HG03095 (cell line): Measurements from ENCODE around the gene GXYLT2.
"Not testable (repeated sequence)": the region's sequence is repeated elsewhere in the genome, so short reads cannot be mapped to it uniquely, and the experiment has no call there.

ENCODE experiments used
- ATAC-seq: cut with Tn5 transposase; IDR thresholded peaks from one replicate; pipeline ENCODE4 v1.9.1; 2021; ENCODE audit warnings: moderate library complexity; ENCODE audit not compliant: unreplicated experiment

The GXYLT2 gene

DNA sequence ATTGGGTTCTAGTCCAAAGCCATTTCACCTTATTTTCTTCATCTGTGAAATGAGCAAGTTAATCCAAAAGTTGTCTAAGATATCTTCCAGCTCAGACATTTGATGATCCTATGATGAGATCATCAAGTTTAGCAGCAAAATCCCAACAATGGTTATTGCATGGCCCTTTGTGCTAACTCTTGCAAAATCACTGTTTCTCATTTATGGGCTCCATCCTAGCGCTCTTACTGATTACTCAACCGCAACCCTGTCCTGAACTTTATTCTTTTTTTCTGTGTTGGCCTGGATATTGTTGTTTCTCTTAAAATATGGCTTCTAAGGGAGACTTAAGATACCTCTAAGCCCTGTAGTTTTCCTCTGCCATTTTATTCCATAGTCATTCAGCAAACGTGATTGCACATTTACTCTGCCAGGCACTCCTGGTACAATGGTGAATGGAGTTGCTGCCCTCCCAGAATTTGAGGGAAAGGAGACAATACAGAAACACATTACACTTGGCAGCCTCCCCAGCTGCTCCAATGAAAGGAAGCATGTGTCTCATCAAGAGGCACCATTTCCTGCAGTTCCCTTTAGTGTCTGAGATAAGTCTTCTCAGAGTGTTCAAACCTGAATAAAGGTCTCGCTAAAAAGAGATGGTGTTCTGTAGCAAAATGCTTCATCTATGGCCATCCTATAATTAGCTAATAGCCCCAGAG is 4.4 kb downstream of the GXYLT2 start:
- no peak for ATAC-seq

DNA sequence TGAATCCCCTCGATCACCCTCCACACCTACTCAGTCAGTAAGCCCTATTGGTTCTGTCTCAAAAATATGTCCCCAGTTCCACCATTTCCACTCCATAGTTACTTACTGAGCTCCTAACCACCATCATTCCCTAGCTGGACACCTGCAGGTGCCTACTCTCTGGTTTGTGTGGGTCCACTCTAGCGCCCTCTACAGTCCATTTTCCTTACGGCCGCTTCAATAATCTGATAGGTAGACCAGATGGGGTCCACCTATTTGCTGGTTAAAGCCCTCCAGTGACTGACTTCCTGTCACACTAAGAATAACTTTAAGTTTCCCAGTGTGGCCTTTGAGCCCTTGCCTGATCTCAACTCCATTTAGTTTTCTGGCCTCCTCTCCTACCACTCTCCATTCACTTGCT is 5.0 kb downstream of the GXYLT2 start:
- ATAC-seq, result no peak

GRCh38 chr3:72894976-72895552 is 7.2 kb downstream of the GXYLT2 start:
- no peak for ATAC-seq

DNA sequence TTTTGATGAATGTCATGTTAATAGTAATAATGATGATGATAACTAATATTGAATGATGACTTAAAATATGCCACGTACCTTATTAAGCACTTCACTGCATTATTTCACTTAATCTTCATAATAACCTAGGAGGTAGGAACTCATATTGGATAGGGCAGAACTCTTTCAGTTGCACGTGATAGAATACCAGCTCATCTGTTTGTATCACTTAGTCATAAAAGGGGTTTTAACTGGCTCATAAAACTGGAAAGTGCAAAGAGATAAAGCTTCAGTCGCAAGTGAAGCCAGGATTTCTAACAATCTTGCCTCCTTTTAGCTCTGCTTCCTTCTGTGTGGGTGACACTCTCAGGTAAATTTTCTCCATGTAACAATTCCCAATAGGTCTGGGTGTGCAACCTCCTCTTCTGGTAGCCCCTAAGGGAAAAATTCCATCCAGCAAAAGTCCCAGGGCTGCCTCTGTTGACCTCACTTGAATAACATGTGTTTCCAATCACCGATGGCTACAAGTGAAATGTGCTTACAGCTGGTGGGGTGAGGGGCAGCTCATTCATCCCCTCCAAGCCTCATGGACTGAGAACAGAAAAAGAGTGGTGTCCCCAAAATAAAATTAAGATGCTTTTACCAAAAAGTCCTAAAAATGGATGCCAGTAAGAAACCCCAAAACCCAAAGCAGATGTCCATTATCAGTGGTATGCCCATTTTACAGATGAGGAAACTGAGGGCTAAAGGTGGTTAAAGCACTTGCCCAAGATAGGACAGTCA is 9.3 kb downstream of the GXYLT2 start:
- ATAC-seq, result no peak

DNA sequence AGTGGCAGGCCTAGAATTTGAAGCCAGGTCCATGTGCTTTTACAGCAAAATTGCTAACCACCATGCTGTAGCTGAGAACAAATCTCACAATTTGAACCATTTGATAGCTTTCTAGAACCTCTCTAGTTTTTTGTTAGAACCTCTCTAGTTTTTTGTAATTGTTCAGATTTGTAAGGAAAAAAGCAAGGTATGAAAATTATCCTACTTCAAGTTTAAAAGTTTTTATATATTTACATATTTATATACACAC is 9.8 kb downstream of the GXYLT2 start:
- no peak for ATAC-seq

- no peak for ATAC-seq
Measured at GRCh38 chr3:72899349-72899765, 11.5 kb downstream of the GXYLT2 start.

DNA sequence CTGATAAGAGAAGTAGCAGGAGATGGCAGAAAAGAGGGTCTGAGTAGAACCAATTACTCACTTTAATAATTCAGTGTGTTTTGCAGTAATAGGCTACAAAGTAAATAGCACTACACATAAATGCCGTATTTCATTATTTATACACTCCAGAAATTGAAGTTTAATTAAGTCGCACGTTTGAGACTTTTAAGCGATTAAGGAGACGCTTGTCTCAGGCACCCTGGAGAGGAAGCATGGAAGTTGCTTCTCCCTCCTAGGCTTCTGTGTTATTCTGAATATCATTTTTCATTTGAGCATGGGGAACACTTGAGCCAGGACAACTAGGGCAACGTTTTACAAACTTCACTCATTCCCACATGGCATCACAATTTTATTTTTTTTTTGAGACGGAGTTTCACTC is 12.2 kb downstream of the GXYLT2 start:
- no peak for ATAC-seq

DNA sequence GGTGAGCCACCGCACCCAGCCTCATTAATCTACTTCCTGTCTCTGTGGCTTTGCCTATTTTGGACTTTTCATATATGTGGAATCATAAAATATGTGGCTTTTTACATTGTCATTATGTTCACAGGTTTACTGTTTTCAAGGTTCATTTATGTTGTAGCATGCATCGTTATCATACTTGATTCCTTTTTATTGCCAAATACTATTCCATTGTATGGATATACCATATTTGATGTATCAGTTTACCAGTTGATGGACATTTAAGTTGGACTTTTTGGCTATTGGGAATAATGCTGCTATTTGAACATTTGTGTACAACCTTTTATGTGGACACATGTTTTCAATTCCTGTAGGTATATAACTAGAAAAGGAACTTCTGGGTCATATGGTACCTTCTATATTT is 14.0 kb downstream of the GXYLT2 start:
- ATAC-seq, result no peak

GRCh38 chr3:72903004-72903403 is 15.2 kb downstream of the GXYLT2 start:
- ATAC-seq, result no peak

DNA sequence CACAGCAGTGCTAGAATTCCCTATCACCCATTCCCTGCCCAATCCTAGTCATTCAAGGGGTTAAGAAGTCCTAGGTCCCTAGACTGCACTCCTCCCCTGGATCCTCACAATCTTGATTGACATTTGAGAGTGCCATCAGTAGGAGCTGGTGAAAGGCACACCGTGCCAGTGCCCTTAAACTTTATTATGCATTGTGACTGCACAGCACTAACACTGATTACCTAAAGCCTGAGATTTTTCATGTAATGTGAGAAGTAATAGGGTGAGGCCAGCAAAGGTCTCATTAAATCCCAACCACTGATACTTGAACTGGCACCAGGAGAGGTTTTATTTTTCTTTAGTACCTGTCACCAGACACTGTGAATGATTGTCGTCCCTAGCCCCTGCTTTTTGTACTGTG is 16.3 kb downstream of the GXYLT2 start:
- ATAC-seq, result no peak

DNA sequence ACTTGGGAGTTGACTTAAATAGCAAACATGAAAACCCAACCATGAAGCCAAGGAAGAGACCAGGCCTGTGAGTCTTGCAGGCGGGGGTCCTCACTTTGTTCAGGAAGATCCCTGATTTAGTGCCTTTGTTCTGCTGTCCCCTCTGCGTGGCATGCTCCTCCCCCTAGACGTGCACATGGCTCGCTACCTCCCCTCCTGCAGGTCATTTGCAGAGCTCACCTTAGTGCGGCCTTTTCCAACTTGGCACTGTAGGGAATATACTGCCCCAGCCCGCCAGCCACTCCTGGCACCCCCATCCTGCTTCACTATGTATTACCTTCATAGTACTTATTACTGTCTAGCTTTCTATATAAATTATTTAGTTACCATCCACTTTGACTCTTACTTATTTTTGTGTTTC is 18.3 kb downstream of the GXYLT2 start:
- no peak for ATAC-seq

DNA sequence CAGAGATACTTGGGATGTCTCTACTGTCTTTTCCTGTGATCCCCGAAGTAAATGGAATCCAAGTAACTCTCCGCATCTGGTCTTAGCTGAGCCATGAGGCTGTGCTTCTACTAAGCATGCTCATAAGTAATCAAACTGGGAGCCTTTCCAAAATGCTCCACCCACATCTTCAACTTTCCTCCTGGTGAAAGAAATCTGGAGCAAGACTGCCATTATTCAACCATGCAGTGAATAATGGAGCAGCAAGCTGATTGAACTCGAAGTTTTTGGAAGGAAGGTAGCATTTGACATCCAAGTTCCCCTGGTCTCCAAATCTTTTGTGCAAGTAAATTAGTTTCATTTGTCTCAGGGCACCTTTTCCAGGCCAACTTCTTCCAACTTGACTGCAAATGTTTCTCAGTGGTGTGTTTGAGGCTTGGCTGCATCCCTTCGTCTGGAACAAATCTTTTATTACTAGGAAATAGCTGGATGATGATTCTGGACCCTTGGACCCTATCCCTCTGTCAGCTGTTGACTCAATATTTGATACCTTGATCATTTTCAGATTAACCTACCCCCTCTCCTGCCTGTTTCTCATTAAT is 19.4 kb downstream of the GXYLT2 start:
- ATAC-seq, result no peak

DNA sequence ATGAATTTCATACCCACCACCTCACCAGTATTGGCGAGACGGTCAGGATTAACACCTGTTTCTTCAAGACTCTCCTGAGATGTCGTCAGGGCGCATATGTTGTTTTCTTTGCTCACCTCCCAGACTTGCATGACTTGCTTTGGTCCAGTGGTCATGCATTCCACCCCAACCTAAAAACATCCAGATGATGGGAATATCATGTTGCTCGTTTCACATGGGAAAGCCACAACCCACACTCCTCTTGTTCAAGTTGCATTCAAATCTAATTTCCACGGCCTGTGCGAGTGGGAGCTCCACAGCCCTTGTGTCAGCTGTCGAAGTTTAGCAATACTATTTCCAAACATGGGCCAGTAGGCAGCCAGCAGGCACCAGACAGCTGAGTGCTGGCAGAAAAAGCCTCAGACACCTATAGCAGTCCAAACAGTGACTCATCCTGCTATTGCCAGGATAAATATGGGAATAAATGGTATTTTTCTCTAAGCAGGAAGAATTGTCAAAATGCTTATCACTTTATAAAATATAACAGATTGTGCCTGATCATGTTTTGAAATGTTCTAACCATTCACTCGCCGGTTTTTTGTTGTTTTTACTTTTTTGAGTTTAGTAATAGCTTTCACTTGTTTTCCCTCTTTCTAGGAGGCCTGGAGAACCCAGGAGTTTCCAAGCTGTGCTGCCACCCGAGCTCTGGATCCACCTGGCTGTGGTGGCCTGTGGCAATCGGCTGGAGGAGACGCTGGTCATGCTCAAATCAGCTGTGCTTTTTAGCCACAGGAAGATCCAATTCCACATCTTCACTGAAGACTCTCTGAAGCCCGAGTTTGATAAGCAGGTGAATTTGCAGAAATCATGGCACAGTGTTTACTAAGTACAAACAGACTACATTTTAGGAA is 20.1 kb downstream of the GXYLT2 start:
- ATAC-seq, result no peak

GRCh38 chr3:72909591-72909990 is 21.7 kb downstream of the GXYLT2 start:
- no peak for ATAC-seq

DNA sequence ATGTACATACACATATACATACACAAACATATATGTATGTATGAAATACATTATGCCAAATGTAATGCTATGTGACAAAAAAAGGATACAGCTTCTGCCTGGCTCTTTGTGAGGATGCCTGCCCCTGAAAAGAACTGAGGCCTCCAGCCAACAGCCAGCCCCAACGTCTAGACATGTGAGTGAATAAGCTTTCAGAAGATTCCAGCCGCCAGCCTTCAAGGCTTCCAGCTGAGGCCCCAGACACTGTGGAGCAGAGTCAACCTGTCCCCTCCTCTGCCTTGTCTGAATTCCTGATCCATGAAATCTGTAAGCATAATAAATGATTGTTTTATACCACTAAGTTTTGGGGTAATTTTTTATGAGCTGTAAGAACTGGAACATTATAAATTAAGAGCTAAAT is 24.7 kb downstream of the GXYLT2 start:
- ATAC-seq, result no peak

- no peak for ATAC-seq
Measured at GRCh38 chr3:72914383-72914782, 26.5 kb downstream of the GXYLT2 start.

- no peak for ATAC-seq
Measured at GRCh38 chr3:72916250-72916649, 28.4 kb downstream of the GXYLT2 start.

DNA sequence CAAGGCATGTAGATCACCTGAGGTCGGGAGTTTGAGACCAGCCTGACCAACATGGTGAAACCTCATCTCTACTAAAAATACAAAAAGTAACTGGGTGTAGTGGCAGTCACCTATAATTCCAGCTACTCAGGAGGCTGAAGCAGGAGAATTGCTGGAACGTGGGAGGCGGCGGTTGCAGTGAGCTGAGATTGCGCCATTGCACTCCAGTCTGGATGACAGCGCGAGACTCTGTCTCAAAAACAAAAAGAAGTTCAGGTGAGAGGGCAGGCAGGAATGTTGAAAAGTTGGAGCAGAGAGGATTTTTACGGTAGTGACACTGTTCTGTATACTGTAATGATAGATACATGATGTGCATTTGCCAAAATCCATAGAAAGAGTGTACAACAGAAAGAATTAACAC is 31.7 kb downstream of the GXYLT2 start:
- ATAC-seq, result no peak

GRCh38 chr3:72924055-72924454 is 36.2 kb downstream of the GXYLT2 start:
- no peak for ATAC-seq

- ATAC-seq, result not testable (repeated sequence)
Measured at GRCh38 chr3:72928781-72929735, 41.2 kb downstream of the GXYLT2 start.
